ENCODE data around the gene SLBP. TPM values are rescaled to one million over a fixed set of nuclear protein-coding genes. Genes with fewer than 3 reads are reported as not detected.
"Not testable (repeated sequence)": the region's sequence is repeated elsewhere in the genome, so short reads cannot be mapped to it uniquely, and the experiment has no call there.

SLBP gene
- polyA plus RNA-seq, 1 donor, result 34.4 TPM

DNA sequence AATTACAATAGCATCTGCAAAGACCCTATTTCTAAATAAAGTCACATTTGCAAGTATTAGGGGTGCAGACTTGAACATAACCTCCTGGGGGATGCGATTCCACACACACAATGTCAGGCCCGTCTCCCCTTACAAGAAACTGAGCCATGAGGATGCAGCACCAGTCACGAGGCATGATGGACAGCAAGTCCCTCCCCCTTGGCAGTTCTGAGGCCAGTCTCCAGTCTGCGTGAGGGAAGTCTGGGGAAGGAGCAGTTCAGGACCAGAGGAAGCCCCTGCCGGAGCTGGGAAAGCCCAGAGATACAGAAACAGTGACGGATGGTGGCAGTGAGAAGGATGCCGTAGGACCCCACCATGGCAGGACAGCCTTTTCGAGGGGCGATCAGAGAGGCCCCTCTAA, 37.4 kb downstream of the SLBP start:
- DNase-seq, result no peak

- DNase-seq, result no peak
Observed at GRCh38 chr4:1673671-1674070, 38.4 kb downstream of the SLBP start.

DNA sequence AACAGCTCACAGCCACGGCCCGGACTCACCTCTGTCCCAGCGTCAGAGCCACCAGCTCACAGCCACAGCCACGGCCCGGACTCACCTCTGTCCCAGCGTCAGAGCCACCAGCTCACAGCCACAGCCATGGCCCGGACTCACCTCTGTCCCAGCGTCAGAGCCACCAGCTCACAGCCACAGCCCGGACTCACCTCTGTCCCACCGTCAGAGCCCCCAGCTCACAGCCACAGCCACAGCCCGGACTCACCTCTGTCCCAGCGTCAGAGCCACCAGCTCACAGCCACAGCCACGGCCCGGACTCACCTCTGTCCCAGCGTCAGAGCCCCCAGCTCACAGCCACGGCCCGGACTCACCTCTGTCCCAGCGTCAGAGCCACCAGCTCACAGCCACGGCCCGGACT, 41.1 kb downstream of the SLBP start:
- DNase-seq, result not testable (repeated sequence)

DNA sequence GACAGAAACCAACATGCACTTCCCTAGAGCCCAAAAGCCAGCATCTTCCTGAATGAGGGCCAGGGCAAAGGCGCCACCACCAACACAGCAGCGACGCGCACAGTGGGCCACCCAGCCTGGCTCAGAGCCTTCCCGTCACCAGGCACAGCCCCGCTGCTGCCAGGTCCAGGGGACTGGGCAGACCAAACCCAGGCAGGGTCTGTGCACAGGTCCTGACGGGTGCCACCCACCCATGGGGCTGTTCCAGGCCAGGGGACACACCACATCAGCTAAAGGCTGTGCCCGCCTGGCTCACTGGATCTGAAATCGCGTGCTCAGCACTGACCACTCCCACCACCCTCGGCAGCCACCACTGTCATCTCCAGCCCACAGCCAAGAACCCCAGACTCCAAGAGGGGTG, 41.8 kb downstream of the SLBP start:
- DNase-seq, result no peak

- DNase-seq, result no peak
Observed at GRCh38 chr4:1669850-1670249, 42.3 kb downstream of the SLBP start.

- no peak for DNase-seq
Observed at GRCh38 chr4:1669270-1669669, 42.8 kb downstream of the SLBP start.

GRCh38 chr4:1668488-1668840, 43.7 kb downstream of the SLBP start:
- no peak for DNase-seq

DNA sequence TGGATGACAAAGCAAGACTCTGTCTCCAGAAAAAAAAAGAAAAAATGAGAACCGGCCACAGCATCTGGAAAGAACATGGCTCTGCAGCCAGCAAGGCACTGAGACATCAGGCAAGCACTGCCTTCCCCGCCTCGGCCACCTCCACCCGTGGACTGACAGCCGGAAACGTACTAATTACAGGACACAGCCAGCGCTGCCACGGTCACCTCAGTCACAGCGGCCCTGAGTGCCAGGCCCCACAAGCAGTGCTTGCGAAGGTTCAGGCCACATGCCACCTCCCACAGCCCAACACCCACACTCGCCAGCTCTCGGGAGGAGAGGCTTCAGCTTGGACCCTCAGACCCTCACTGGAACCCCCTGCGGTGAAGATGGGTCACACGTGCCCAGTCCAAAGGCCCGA, 44.8 kb downstream of the SLBP start:
- DNase-seq, result no peak

- no peak for DNase-seq
Observed at GRCh38 chr4:1666391-1666790, 45.7 kb downstream of the SLBP start.

DNA sequence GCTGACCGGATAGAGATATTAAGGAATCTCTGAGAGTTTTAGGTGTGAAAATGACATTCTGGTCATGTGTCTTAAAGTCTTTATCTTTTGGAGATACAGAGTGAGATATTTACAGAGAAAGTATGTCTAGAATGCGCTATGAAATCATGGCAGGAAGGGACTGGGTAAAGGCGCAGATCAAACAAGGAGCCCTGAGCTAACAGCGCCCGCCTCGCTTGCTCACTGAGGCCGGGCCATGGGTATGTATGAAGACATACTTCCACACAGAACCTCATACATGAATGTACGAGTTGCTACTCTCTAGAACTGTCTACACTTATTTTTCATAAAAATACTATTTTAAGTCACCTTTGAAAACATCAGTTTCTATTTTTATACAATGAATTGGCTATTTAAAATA, 48.0 kb downstream of the SLBP start:
- no peak for DNase-seq

DNA sequence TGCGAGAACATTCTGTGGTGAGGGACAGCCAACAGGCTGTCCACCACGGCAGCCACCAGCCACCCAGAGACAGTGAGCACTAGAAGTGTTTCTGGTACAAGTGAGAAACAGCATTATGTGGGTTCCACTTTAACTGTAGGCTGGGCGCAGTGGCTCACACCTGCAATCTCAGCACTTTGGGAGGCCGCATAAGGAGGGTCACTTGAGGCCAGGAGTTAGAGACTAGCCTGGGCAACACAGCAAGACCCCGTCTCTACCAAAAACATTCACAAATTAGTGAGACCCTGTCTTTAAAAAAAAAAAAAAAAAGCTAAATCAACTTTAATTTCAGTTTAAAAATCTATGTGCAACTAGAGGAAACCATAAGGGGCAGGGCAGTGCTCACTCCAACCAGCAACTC, 48.6 kb downstream of the SLBP start:
- no peak for DNase-seq

GRCh38 chr4:1661695-1662094, 50.4 kb downstream of the SLBP start:
- no peak for DNase-seq

GRCh38 chr4:1660948-1661677, 51.0 kb downstream of the SLBP start:
- no peak for DNase-seq

DNA sequence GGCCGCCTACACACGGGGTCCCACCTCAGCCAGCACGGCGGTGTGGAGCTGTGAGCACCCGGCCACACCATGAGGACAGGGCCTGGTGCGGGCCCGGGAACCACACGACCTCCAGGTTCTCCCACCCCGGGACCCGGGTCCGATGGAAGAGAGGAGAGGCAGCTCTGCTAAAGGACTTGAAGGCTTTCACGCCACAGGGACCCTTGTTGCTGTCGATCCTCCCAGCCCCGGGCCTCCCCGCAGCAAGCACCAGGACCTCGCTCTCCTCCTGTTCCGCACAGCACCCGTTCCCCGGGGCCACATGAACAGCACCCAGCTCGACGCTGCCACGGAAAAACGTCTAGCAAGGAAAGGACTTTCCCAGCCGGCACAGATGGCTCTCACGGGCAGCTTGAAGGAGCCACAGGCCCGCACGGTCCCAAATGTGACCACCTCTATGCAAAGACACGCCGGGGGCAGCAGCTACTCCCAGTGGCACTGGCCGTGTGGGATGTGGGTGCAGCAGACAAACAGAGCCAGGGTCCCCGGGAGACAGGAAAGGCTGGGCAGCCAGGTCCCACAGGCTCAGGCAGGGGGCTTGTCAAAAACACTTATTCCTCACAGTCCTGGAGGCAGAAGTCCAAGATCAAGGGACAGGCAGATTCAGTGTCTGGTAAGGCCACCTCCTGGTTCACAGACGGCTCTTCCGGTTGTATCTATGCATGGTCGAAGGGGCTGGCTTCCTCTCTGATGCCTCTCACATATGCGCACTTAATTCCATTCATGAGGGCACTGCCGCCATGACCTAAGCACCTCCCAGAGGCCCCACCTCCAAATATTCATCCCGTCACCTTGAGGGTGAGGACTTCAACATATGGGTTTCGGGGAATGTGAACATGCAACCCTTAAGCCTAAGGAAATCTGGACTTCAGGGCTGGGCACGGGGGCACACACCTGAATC, 52.7 kb downstream of the SLBP start:
- no peak for DNase-seq

- no peak for DNase-seq
Observed at GRCh38 chr4:1658581-1658980, 53.5 kb downstream of the SLBP start.

DNA sequence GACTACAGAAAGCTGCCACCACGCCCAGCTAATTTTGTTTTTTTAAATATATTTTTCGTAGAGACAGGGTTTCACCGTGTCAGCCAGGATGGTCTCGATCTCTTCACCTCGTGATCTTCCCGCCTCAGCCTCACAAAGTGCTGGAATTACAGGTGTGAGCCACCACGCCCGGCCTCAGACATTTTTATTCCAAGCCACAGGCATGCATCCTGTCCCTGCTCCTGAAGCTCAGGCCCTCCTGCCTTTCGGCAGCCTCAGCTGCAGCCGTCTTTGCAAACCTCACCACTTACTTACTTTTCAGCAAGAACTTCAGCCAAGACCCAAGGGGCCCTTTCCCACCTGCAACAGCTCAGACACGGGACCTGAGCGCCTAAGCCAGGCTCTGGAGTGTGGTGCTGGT, 54.0 kb downstream of the SLBP start:
- no peak for DNase-seq

DNA sequence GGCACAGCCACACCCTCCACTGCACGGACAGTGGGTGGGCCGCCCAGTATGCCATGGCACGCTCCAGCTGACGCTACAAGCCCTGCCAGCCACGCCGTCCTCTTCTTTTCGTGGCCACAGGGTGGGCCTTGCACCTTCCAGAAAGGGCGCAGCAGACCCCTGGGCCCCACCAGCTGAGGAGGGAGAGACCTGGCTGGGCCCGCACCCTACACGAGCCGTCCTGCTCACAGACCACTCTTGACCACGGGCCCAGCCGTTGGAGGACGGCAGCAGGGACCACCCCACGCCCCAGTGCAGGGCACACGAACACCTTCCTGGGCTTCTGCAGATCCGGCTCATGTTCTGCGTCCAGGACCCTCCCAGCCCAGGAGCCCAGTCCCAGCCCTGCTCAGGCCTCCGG, 55.1 kb downstream of the SLBP start:
- DNase-seq, result no peak

DNA sequence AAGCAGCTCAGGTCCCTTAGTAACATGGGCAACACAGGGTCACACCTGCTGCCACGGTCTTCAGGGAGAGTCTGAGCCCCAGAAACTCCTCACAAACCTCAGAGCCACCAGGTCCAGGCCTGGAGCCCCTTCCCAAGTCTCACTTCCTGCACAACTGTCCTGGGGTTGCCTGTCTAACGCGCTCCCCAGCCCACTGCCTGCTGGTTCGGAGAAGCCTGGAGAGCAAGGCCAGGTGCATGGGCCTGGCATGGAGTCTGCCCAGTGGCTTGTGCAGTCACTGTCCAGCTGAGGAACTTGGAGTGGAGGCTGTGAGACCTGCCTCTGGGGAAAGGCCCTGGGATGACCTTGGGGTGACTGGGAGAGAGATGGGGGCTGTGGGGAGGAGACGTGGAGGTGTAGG, 56.0 kb downstream of the SLBP start:
- no peak for DNase-seq

GRCh38 chr4:1655676-1656075, 56.4 kb downstream of the SLBP start:
- DNase-seq, result no peak

GRCh38 chr4:1655081-1655480, 57.0 kb downstream of the SLBP start:
- no peak for DNase-seq

GRCh38 chr4:1654216-1654955, 57.7 kb downstream of the SLBP start:
- DNase-seq, result no peak

DNA sequence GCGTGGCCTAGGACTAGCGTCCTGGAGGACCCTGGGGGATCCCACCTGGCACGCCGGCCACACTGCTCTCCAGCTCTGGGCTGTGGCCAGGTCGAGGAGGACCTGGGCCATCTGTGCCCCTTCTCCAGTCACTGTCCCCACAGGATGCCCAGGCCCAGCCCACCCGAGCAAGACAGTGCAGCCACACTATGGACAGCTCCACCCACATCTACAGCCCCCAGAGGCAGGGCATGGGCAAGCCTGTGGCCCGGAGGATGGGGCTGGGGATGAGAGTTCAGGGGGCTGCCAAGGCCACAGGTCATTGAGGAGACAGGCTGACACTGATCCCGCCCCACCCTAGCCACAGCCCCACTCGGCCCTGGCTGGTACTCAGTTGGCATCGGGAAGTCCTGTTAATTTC, 58.3 kb downstream of the SLBP start:
- DNase-seq, result no peak

- no peak for DNase-seq
Observed at GRCh38 chr4:1652088-1652487, 60.0 kb downstream of the SLBP start.
